PC-3 (cell line): ENCODE results near the gene SLC38A8. TPM values are rescaled to one million over a fixed set of nuclear protein-coding genes. Genes with fewer than 3 reads are reported as not detected.
A peak's percentile ranks its signal among the peaks of the same experiment; 100 is the strongest.

Experiments used
- ATAC-seq: fragments of 200-7000 bp; cut with Tn5 transposase; 2 replicates; pipeline ENCODE4 v1.9.1; 2020; ENCODE audit warnings: mild to moderate bottlenecking, moderate library complexity
- BruUV-seq: library from RNA; stranded (reverse); fragments of 400-500 nt; replicated peaks from 2 replicates; lab custom pipeline; 2021; lab: Mats Ljungman, UMichigan
- CTCF ChIA-PET: fragments of 300-600 bp; sonication (Branson Sonifier 250); formaldehyde crosslinking; loops from one replicate; lab custom pipeline; 2022; ENCODE audit warnings: antibody characterized with exemption; lab: Charles Lee
- POLR2A ChIA-PET: fragments of 300-600 bp; sonication (Branson Sonifier 250); formaldehyde crosslinking; loops from one replicate; lab custom pipeline; 2022; ENCODE audit warnings: antibody characterized with exemption; ENCODE audit not compliant: unreplicated experiment; lab: Charles Lee
- DNase-seq: peaks from one replicate; pipeline ENCODE4 v3.0.0-alpha.2; 2015
- H2AFZ ChIP-seq: fragments of 300-600 bp; sonication (generic); 2 replicates; pipeline ENCODE4 v1.6.0; 2016; ENCODE audit warnings: antibody characterized with exemption, low read length
- H3F3A ChIP-seq: fragments of 300-600 bp; sonication (generic); one replicate; pipeline ENCODE4 v1.6.0; 2017; ENCODE audit warnings: antibody characterized with exemption, low read length, control low read depth, mild to moderate bottlenecking; ENCODE audit not compliant: unreplicated experiment
- H3K27ac ChIP-seq: fragments of 300-600 bp; sonication (generic); 2 replicates; pipeline ENCODE4 v1.5.1; 2016; ENCODE audit warnings: mild to moderate bottlenecking, low read length
- H3K27me3 ChIP-seq: fragments of 300-600 bp; sonication (generic); 2 replicates; pipeline ENCODE4 v1.6.1; 2016; ENCODE audit warnings: low read length, mixed read lengths
- H3K36me3 ChIP-seq: fragments of 300-600 bp; sonication (generic); 2 replicates; pipeline ENCODE4 v1.6.1; 2016; ENCODE audit warnings: low read depth, mixed run types, low read length, mixed read lengths
- H3K4me1 ChIP-seq: fragments of 300-600 bp; sonication (generic); 2 replicates; pipeline ENCODE4 v1.5.1; 2016; ENCODE audit warnings: low read length; ENCODE audit not compliant: insufficient read depth
- H3K4me2 ChIP-seq: fragments of 300-600 bp; sonication (generic); 2 replicates; pipeline ENCODE4 v1.6.0; 2016; ENCODE audit warnings: low read length
- H3K4me3 ChIP-seq: fragments of 300-600 bp; sonication (generic); 2 replicates; pipeline ENCODE4 v1.5.1; 2016; ENCODE audit warnings: mild to moderate bottlenecking, low read length, mixed read lengths
- H3K79me2 ChIP-seq: fragments of 300-600 bp; sonication (generic); 2 replicates; pipeline ENCODE4 v1.6.1; 2017; ENCODE audit warnings: low read length, mixed read lengths
- H3K9ac ChIP-seq: fragments of 300-600 bp; sonication (generic); 2 replicates; pipeline ENCODE4 v1.6.0; 2016; ENCODE audit warnings: mild to moderate bottlenecking, low read length
- H3K9me2 ChIP-seq: fragments of 300-600 bp; sonication (generic); replicated peaks from 2 replicates; pipeline ENCODE4 v1.6.1; 2016; ENCODE audit warnings: mixed run types, low read length, mixed read lengths
- H3K9me3 ChIP-seq: fragments of 300-600 bp; sonication (generic); 2 replicates; pipeline ENCODE4 v1.6.1; 2016; ENCODE audit warnings: low read length, mixed read lengths
- H4K20me1 ChIP-seq: fragments of 300-600 bp; sonication (generic); 2 replicates; pipeline ENCODE4 v1.6.1; 2016; ENCODE audit warnings: low read length, mixed read lengths
- EZH2 ChIP-seq: fragments of 300-600 bp; sonication (generic); IDR thresholded peaks from one replicate; pipeline ENCODE4 v1.6.1; 2017; ENCODE audit warnings: antibody characterized with exemption, mild to moderate bottlenecking, low read length; ENCODE audit not compliant: unreplicated experiment
- EZH2phosphoT487 ChIP-seq: fragments of 300-600 bp; sonication (generic); IDR thresholded peaks from 2 replicates; pipeline ENCODE4 v1.6.1; 2018; ENCODE audit warnings: mild to moderate bottlenecking, antibody characterized with exemption, low read length, borderline replicate concordance
- intact Hi-C: fragments of 100-400 bp; cut with micrococcal nuclease; formaldehyde crosslinking; loops from 2 replicates; pipeline ENCODE4 v1.9.0; 2023
- total RNA-seq: library from RNA; depleted of rRNA; stranded (reverse); fragments of >200 nt; gene quantifications from 2 replicates; pipeline ENCODE4 v1.2.3, GENCODE V29; 2014
- TF ChIP-seq, protein P1 (sequence below): fragments of 300-600 bp; sonication (generic); conservative IDR thresholded peaks from 2 replicates; pipeline ENCODE4 v1.5.1; 2017; ENCODE audit warnings: antibody characterized with exemption, low read depth, mild to moderate bottlenecking, low read length

SLC38A8 gene
- total RNA-seq, 1 experiment from 2014 or later = not detected

DNA sequence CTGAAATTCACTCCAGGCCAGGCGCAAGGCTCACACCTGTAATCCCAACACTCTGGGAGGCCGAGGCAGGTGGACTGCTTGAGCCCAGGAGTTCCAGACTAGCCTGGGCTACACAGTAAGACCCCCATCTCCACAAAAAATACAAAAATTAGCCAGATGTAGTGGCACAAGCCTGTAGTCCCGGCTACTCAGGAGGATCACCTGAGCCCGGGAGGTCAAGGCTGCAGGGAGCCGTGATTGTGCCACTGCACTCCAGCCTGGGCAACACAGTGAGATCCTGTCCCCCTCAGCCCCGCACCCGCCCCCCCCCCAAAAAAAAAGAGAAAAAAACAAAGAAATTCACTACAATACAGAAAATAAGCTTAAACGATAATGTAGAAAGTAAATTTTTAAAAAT, 42.7 kb upstream of the SLC38A8 start:
- Histone ChIP-seq H2AFZ (no peak overlapping the region), H3K27me3 (no peaks in the 10 kb centered on the region), H3K36me3 (peaks cover 16% of the 10 kb centered on the region), H3K27ac (no peak overlapping the region), H3K9me3 (no peaks in the 10 kb centered on the region), H3K79me2 (no peaks in the 10 kb centered on the region), H3K4me1 (no peaks in the 10 kb centered on the region), H3K9me2 (no peaks in the 10 kb centered on the region), H3K9ac (no peak overlapping the region), H3K4me3 (no peak overlapping the region), H3F3A (no peaks in the 10 kb centered on the region), H3K4me2 (no peak overlapping the region), H4K20me1 (0 out of 2 replicates have a peak, but pooled peaks cover 3% of the 10 kb centered on the region)
- TF ChIP-seq, protein P1, sequence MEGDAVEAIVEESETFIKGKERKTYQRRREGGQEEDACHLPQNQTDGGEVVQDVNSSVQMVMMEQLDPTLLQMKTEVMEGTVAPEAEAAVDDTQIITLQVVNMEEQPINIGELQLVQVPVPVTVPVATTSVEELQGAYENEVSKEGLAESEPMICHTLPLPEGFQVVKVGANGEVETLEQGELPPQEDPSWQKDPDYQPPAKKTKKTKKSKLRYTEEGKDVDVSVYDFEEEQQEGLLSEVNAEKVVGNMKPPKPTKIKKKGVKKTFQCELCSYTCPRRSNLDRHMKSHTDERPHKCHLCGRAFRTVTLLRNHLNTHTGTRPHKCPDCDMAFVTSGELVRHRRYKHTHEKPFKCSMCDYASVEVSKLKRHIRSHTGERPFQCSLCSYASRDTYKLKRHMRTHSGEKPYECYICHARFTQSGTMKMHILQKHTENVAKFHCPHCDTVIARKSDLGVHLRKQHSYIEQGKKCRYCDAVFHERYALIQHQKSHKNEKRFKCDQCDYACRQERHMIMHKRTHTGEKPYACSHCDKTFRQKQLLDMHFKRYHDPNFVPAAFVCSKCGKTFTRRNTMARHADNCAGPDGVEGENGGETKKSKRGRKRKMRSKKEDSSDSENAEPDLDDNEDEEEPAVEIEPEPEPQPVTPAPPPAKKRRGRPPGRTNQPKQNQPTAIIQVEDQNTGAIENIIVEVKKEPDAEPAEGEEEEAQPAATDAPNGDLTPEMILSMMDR = no peak
- no peak for TF ChIP-seq EZH2
- no peak for TF ChIP-seq EZH2phosphoT487
- ATAC-seq (no peak), DNase-seq (no peak)
- ChIA-PET POLR2A (no interaction called here), CTCF (interaction anchor here (0.7 to 1.0 kb wide), 2 partner anchors 102 to 253 kb away, joined by 3 to 6 read pairs; partner anchors contain the start of gene TAF1C)
- intact Hi-C loops = loop anchor here (1.0 kb wide), 1 partner anchor 90 kb away; no protein-coding TSS in a partner anchor
- BruUV-seq = no TSS peak

GRCh38 chr16:84084570-84085270, 42.1 kb upstream of the SLC38A8 start:
- Histone ChIP-seq H4K20me1 (0 out of 2 replicates have a peak, but pooled peaks cover 3% of the 10 kb centered on the region), H3K9ac (no peak overlapping the region), H3K9me3 (no peaks in the 10 kb centered on the region), H2AFZ (no peak overlapping the region), H3K4me3 (no peak overlapping the region), H3K36me3 (peaks cover 16% of the 10 kb centered on the region), H3K79me2 (no peaks in the 10 kb centered on the region), H3K4me1 (no peaks in the 10 kb centered on the region), H3F3A (no peaks in the 10 kb centered on the region), H3K9me2 (no peaks in the 10 kb centered on the region), H3K27me3 (no peaks in the 10 kb centered on the region), H3K4me2 (no peak overlapping the region), H3K27ac (no peak overlapping the region)
- intact Hi-C loops = loop anchor here (1.0 kb wide), 1 partner anchor 91 kb away; no protein-coding TSS in a partner anchor
- ChIA-PET POLR2A (no interaction called here), CTCF (interaction anchor here (1.0 kb wide), 1 partner anchor 102 kb away, joined by 6 read pairs; the partner anchor contains the start of gene TAF1C)
- DNase-seq (peak; percentile 67), ATAC-seq (peak; percentile 99)
- TF ChIP-seq EZH2phosphoT487 = no peak
- TF ChIP-seq, protein P1 = peak; percentile 78
- no TSS peak for BruUV-seq
